ENCODE measurements around the gene GCHFR.

GRCh38 chr15:40744815-40745152, 19.1 kb upstream of the GCHFR start:
- TF ChIP-seq POLR2A (IDR thresholded peaks at IDR 0.05; ENCODE audit: low read depth, low read length) (no peak), POLR2AphosphoS5 (IDR thresholded peaks at IDR 0.05; ENCODE audit: low read depth, low read length) (no peak), TAF1 (IDR thresholded peaks at IDR 0.05; ENCODE audit: borderline replicate concordance, low read depth, low read length) (no peak)

Data from GM12892 (cell line).